Measurements from ENCODE around the gene ACOX3. TPM values are rescaled to one million over a fixed set of nuclear protein-coding genes. Genes with fewer than 3 reads are reported as not detected.

Gene ACOX3
- polyA plus RNA-seq, 3 donors, result 3.8 to 16.8 (median 13.3) TPM

GRCh38 chr4:8438743-8439142, 1.8 kb downstream of the ACOX3 start:
- intact Hi-C loops (cut with micrococcal nuclease), result no loop called here
- peaks cover 33% of the 10 kb centered on the region for H3K4me1 Mint-ChIP-seq
- 93% methylated on average over 9 of the region's 11 CpGs for WGBS (ENCODE audit: insufficient coverage)
- H3K9me3 ChIP-seq (replicated peaks in 1 of 2; ENCODE audit: control insufficient read depth in 1 of 2, insufficient read depth in 1 of 2, low read length in 2 of 2), result no peaks in the 10 kb centered on the region
- H3K36me3 Mint-ChIP-seq, result peaks cover 6 to 21% of the 10 kb centered on the region in 2 donors
- no peak for DNase-seq
- no peak overlapping the region for H3K4me2 ChIP-seq (replicated peaks; ENCODE audit: extremely low read depth, low read length, poor library complexity, severe bottlenecking)
- no peak overlapping the region for H2AFZ ChIP-seq (ENCODE audit: insufficient read depth, low read depth, low read length, poor library complexity, severe bottlenecking)
- H3K27me3 Mint-ChIP-seq (ENCODE audit: low read depth in 3 of 3), result peaks cover 0 to 2% (median 0%) of the 10 kb centered on the region in 3 donors
- no peak overlapping the region for H3K4me3 Mint-ChIP-seq
- peaks cover 28 to 35% of the 10 kb centered on the region in 2 donors for H3K4me1 ChIP-seq (ENCODE audit: control insufficient read depth in 1 of 2, insufficient read depth in 2 of 2, low read length in 2 of 2)
- TF ChIP-seq CTCF (IDR thresholded peaks at IDR 0.05), result no peak
- H3K36me3 ChIP-seq (replicated peaks in 1 of 2; ENCODE audit: control insufficient read depth in 1 of 2, insufficient read depth in 2 of 2, low read length in 2 of 2), result peaks cover 2 to 7% of the 10 kb centered on the region in 2 donors
- no peak overlapping the region for H3K27ac Mint-ChIP-seq
- peaks cover 11 to 26% (median 20%) of the 10 kb centered on the region in 7 donors for H3K9me3 Mint-ChIP-seq
- H3K4me3 ChIP-seq (replicated peaks in 1 of 3; ENCODE audit: low read depth in 2 of 3, low read length in 3 of 3), result no peak overlapping the region
- H3K9ac ChIP-seq (ENCODE audit: insufficient read depth, low read length, poor library complexity, severe bottlenecking), result no peak overlapping the region
- peaks cover 57% of the 10 kb centered on the region for H3K79me2 ChIP-seq (ENCODE audit: insufficient read depth, low read length)
- H3K27me3 ChIP-seq (ENCODE audit: control insufficient read depth in 2 of 2, insufficient read depth in 2 of 2, low read length in 2 of 2), result no peaks in the 10 kb centered on the region
- H3K27ac ChIP-seq (ENCODE audit: low read depth in 1 of 2, low read length in 2 of 2), result no peak overlapping the region
- H4K20me1 ChIP-seq (ENCODE audit: insufficient read depth, low read length), result peaks cover 3% of the 10 kb centered on the region

GRCh38 chr4:8437281-8437680, 3.2 kb downstream of the ACOX3 start:
- Histone ChIP-seq H3K27me3 (ENCODE audit: control insufficient read depth in 2 of 2, insufficient read depth in 2 of 2, low read length in 2 of 2) (no peaks in the 10 kb centered on the region), H3K9me3 (replicated peaks in 1 of 2; ENCODE audit: control insufficient read depth in 1 of 2, insufficient read depth in 1 of 2, low read length in 2 of 2) (no peaks in the 10 kb centered on the region), H3K27ac (ENCODE audit: low read depth in 1 of 2, low read length in 2 of 2) (no peak overlapping the region), H3K4me2 (replicated peaks; ENCODE audit: extremely low read depth, low read length, poor library complexity, severe bottlenecking) (no peak overlapping the region), H4K20me1 (ENCODE audit: insufficient read depth, low read length) (peaks cover 3% of the 10 kb centered on the region), H3K79me2 (ENCODE audit: insufficient read depth, low read length) (peaks cover 42% of the 10 kb centered on the region), H3K36me3 (replicated peaks in 1 of 2; ENCODE audit: control insufficient read depth in 1 of 2, insufficient read depth in 2 of 2, low read length in 2 of 2) (peaks cover 0 to 2% of the 10 kb centered on the region in 2 donors), H2AFZ (ENCODE audit: insufficient read depth, low read depth, low read length, poor library complexity, severe bottlenecking) (no peak overlapping the region), H3K9ac (ENCODE audit: insufficient read depth, low read length, poor library complexity, severe bottlenecking) (no peak overlapping the region), H3K4me1 (ENCODE audit: control insufficient read depth in 1 of 2, insufficient read depth in 2 of 2, low read length in 2 of 2) (peaks cover 25 to 28% of the 10 kb centered on the region in 2 donors), H3K4me3 (replicated peaks in 1 of 3; ENCODE audit: low read depth in 2 of 3, low read length in 3 of 3) (no peak overlapping the region)
- Mint-ChIP-seq H3K4me1 (peaks cover 24% of the 10 kb centered on the region), H3K9me3 (peaks cover 11 to 26% (median 20%) of the 10 kb centered on the region in 7 donors), H3K27ac (peak overlapping the region in 1 of 7 donors; percentile 58), H3K27me3 (ENCODE audit: low read depth in 3 of 3) (peaks cover 0 to 2% (median 0%) of the 10 kb centered on the region in 3 donors), H3K36me3 (peaks cover 6 to 21% of the 10 kb centered on the region in 2 donors), H3K4me3 (no peak overlapping the region)
- intact Hi-C loops (cut with micrococcal nuclease), result no loop called here
- no peak for DNase-seq
- WGBS (ENCODE audit: insufficient coverage), result 98% methylated on average over 9 of the region's 13 CpGs
- TF ChIP-seq CTCF (IDR thresholded peaks at IDR 0.05), result no peak
